CD4-positive, alpha-beta T cell treated with Interleukin-10 for 1 hour (primary cell): ENCODE data around the gene WDR1.

Source experiments
- DNase-seq: peaks from one replicate; pipeline ENCODE4 v3.0.0-alpha.2; 2020

Gene WDR1

GRCh38 chr4:10116569-10117358, at the start of gene WDR1:
TSS of gene WDR1 (minus strand) at chr4:10116799. CDS start at chr4:10116666, 133 bp downstream.
- peak; percentile 93 for DNase-seq

GRCh38 chr4:10164877-10165283, 48.3 kb upstream of the WDR1 start:
- DNase-seq: no peak

- no peak for DNase-seq
These were observed 46.7 kb upstream of the WDR1 start for GRCh38 chr4:10163296-10163695.

- DNase-seq: no peak
These were observed 45.9 kb upstream of the WDR1 start for GRCh38 chr4:10162341-10163000.

GRCh38 chr4:10161840-10162239, 45.2 kb upstream of the WDR1 start:
- peak; percentile 56 for DNase-seq

- no peak for DNase-seq
These were observed 44.5 kb upstream of the WDR1 start for GRCh38 chr4:10161146-10161545.

GRCh38 chr4:10160281-10160856, 43.8 kb upstream of the WDR1 start:
- peak; percentile 26 for DNase-seq

GRCh38 chr4:10159671-10160070, 43.1 kb upstream of the WDR1 start:
- DNase-seq: no peak

GRCh38 chr4:10158333-10158942, 41.8 kb upstream of the WDR1 start:
- DNase-seq: no peak

GRCh38 chr4:10157478-10158332, 41.1 kb upstream of the WDR1 start:
- peak; percentile 47 for DNase-seq

GRCh38 chr4:10154241-10154640, 37.6 kb upstream of the WDR1 start:
- DNase-seq: no peak

- DNase-seq: no peak
These were observed 36.6 kb upstream of the WDR1 start for GRCh38 chr4:10153161-10153560.

- DNase-seq: no peak
These were observed 34.6 kb upstream of the WDR1 start for GRCh38 chr4:10151182-10151581.

- DNase-seq: no peak
These were observed 28.4 kb upstream of the WDR1 start for GRCh38 chr4:10144966-10145365.

- DNase-seq: no peak
These were observed 27.9 kb upstream of the WDR1 start for GRCh38 chr4:10144479-10144878.

- DNase-seq: no peak
These were observed 26.6 kb upstream of the WDR1 start for GRCh38 chr4:10143171-10143570.

- DNase-seq: no peak
These were observed 24.5 kb upstream of the WDR1 start for GRCh38 chr4:10140866-10141759.

- no peak for DNase-seq
These were observed 22.9 kb upstream of the WDR1 start for GRCh38 chr4:10139518-10139917.

GRCh38 chr4:10135260-10135659, 18.7 kb upstream of the WDR1 start:
- DNase-seq: no peak

GRCh38 chr4:10134141-10134540, 17.5 kb upstream of the WDR1 start:
- no peak for DNase-seq

GRCh38 chr4:10131202-10131601, 14.6 kb upstream of the WDR1 start:
- DNase-seq: no peak
